Measurements from ENCODE around the gene RIT1.

The RIT1 gene

GRCh38 chr1:155884031-155884960 is 26.9 kb downstream of the RIT1 start:
- H3K27ac ChIP-seq (ENCODE audit: low read length), result no peak overlapping the region
- TF ChIP-seq CTCF (IDR thresholded peaks at IDR 0.05; ENCODE audit: low read depth, low read length) (no peak), EZH2phosphoT487 (IDR thresholded peaks at IDR 0.05; ENCODE audit: low read depth) (no peak)
- no peaks in the 10 kb centered on the region for H3K9me3 ChIP-seq (ENCODE audit: insufficient read depth, low read length)
- H3K4me3 ChIP-seq (ENCODE audit: low read length), result no peak overlapping the region
- no peak overlapping the region for H2AFZ ChIP-seq (ENCODE audit: low read depth, low read length)
- peaks cover 19% of the 10 kb centered on the region for H3K4me1 ChIP-seq (ENCODE audit: low read length)
- H3K9ac ChIP-seq (ENCODE audit: low read length), result no peak overlapping the region
- H3K36me3 ChIP-seq (replicated peaks; ENCODE audit: low read depth, low read length), result peaks cover 11% of the 10 kb centered on the region
- no peaks in the 10 kb centered on the region for H3K79me2 ChIP-seq (ENCODE audit: low read length)
- H3K4me2 ChIP-seq (ENCODE audit: low read length), result no peak overlapping the region
- no peaks in the 10 kb centered on the region for H3K27me3 ChIP-seq (ENCODE audit: low read depth, low read length)
- H4K20me1 ChIP-seq (ENCODE audit: insufficient read depth, low read length), result no peaks in the 10 kb centered on the region

- Histone ChIP-seq H3K4me1 (ENCODE audit: low read length) (peaks cover 21% of the 10 kb centered on the region), H3K27me3 (ENCODE audit: low read depth, low read length) (no peaks in the 10 kb centered on the region), H3K79me2 (ENCODE audit: low read length) (no peaks in the 10 kb centered on the region), H3K9me3 (ENCODE audit: insufficient read depth, low read length) (no peaks in the 10 kb centered on the region), H3K9ac (ENCODE audit: low read length) (no peak overlapping the region), H2AFZ (ENCODE audit: low read depth, low read length) (no peak overlapping the region), H3K4me3 (ENCODE audit: low read length) (peak overlapping the region; percentile 12; the same call in 1 of the 2 replicates), H3K27ac (ENCODE audit: low read length) (peak overlapping the region; percentile 7), H3K36me3 (replicated peaks; ENCODE audit: low read depth, low read length) (peaks cover 11% of the 10 kb centered on the region), H4K20me1 (ENCODE audit: insufficient read depth, low read length) (no peaks in the 10 kb centered on the region), H3K4me2 (ENCODE audit: low read length) (peak overlapping the region; percentile 57)
- no peak for TF ChIP-seq CTCF (IDR thresholded peaks at IDR 0.05; ENCODE audit: low read depth, low read length)
- TF ChIP-seq EZH2phosphoT487 (IDR thresholded peaks at IDR 0.05; ENCODE audit: low read depth), result no peak
Observed at GRCh38 chr1:155882766-155883165, 28.4 kb downstream of the RIT1 start.

GRCh38 chr1:155882235-155882634 is 28.9 kb downstream of the RIT1 start:
- H3K4me3 ChIP-seq (ENCODE audit: low read length), result peak overlapping the region; percentile 12; the same call in 1 of the 2 replicates
- no peaks in the 10 kb centered on the region for H4K20me1 ChIP-seq (ENCODE audit: insufficient read depth, low read length)
- peaks cover 11% of the 10 kb centered on the region for H3K36me3 ChIP-seq (replicated peaks; ENCODE audit: low read depth, low read length)
- H3K9me3 ChIP-seq (ENCODE audit: insufficient read depth, low read length), result no peaks in the 10 kb centered on the region
- peak overlapping the region; percentile 57 for H3K4me2 ChIP-seq (ENCODE audit: low read length)
- TF ChIP-seq EZH2phosphoT487 (IDR thresholded peaks at IDR 0.05; ENCODE audit: low read depth), result no peak
- TF ChIP-seq CTCF (IDR thresholded peaks at IDR 0.05; ENCODE audit: low read depth, low read length), result no peak
- no peak overlapping the region for H2AFZ ChIP-seq (ENCODE audit: low read depth, low read length)
- H3K27me3 ChIP-seq (ENCODE audit: low read depth, low read length), result no peaks in the 10 kb centered on the region
- peaks cover 21% of the 10 kb centered on the region for H3K4me1 ChIP-seq (ENCODE audit: low read length)
- no peak overlapping the region for H3K9ac ChIP-seq (ENCODE audit: low read length)
- H3K79me2 ChIP-seq (ENCODE audit: low read length), result no peaks in the 10 kb centered on the region
- peak overlapping the region; percentile 7 for H3K27ac ChIP-seq (ENCODE audit: low read length)

GRCh38 chr1:155880950-155881349 is 30.2 kb downstream of the RIT1 start:
- H4K20me1 ChIP-seq (ENCODE audit: insufficient read depth, low read length), result no peaks in the 10 kb centered on the region
- no peak for TF ChIP-seq CTCF (IDR thresholded peaks at IDR 0.05; ENCODE audit: low read depth, low read length)
- TF ChIP-seq EZH2phosphoT487 (IDR thresholded peaks at IDR 0.05; ENCODE audit: low read depth), result no peak
- H3K9ac ChIP-seq (ENCODE audit: low read length), result no peak overlapping the region
- no peak overlapping the region for H2AFZ ChIP-seq (ENCODE audit: low read depth, low read length)
- H3K27ac ChIP-seq (ENCODE audit: low read length), result no peak overlapping the region
- H3K79me2 ChIP-seq (ENCODE audit: low read length), result no peaks in the 10 kb centered on the region
- no peaks in the 10 kb centered on the region for H3K27me3 ChIP-seq (ENCODE audit: low read depth, low read length)
- H3K4me3 ChIP-seq (ENCODE audit: low read length), result no peak overlapping the region
- H3K9me3 ChIP-seq (ENCODE audit: insufficient read depth, low read length), result no peaks in the 10 kb centered on the region
- H3K4me1 ChIP-seq (ENCODE audit: low read length), result peaks cover 21% of the 10 kb centered on the region
- no peak overlapping the region for H3K4me2 ChIP-seq (ENCODE audit: low read length)
- peaks cover 11% of the 10 kb centered on the region for H3K36me3 ChIP-seq (replicated peaks; ENCODE audit: low read depth, low read length)
